ENCODE data around the gene C19orf33. TPM values are rescaled to one million over a fixed set of nuclear protein-coding genes. Genes with fewer than 3 reads are reported as not detected.
A peak's percentile ranks its signal among the peaks of the same experiment; 100 is the strongest.

The C19orf33 gene
- total RNA-seq, 1 experiment from 2014 or later, result 16.1 TPM

DNA sequence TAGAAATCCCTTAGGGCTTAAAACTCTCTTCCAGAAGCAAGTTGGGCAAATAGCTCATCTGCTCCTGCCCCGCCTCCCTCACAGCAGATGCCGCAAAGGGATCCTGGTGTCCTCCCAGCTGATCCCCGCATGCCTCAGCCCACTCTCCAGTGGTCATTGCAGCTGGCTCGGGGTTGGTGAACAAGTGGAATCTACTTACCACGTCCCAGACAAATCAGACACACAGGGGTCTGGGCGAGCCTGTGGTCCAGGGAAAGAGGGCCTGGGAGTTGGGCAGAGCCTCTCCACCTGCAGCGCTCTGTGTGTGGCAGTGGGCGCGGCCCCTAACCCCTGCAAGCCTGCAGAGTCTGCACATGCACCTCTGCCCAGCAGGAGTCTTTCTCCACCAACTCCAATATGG, 10.8 kb upstream of the C19orf33 start (continued):
- TF ChIP-seq, protein P1, sequence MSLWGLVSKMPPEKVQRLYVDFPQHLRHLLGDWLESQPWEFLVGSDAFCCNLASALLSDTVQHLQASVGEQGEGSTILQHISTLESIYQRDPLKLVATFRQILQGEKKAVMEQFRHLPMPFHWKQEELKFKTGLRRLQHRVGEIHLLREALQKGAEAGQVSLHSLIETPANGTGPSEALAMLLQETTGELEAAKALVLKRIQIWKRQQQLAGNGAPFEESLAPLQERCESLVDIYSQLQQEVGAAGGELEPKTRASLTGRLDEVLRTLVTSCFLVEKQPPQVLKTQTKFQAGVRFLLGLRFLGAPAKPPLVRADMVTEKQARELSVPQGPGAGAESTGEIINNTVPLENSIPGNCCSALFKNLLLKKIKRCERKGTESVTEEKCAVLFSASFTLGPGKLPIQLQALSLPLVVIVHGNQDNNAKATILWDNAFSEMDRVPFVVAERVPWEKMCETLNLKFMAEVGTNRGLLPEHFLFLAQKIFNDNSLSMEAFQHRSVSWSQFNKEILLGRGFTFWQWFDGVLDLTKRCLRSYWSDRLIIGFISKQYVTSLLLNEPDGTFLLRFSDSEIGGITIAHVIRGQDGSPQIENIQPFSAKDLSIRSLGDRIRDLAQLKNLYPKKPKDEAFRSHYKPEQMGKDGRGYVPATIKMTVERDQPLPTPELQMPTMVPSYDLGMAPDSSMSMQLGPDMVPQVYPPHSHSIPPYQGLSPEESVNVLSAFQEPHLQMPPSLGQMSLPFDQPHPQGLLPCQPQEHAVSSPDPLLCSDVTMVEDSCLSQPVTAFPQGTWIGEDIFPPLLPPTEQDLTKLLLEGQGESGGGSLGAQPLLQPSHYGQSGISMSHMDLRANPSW (CRISPR knock-in tag; conservative IDR thresholded peaks at IDR 0.05; ENCODE audit: low read depth), result no peak
- TF ChIP-seq, protein P2, sequence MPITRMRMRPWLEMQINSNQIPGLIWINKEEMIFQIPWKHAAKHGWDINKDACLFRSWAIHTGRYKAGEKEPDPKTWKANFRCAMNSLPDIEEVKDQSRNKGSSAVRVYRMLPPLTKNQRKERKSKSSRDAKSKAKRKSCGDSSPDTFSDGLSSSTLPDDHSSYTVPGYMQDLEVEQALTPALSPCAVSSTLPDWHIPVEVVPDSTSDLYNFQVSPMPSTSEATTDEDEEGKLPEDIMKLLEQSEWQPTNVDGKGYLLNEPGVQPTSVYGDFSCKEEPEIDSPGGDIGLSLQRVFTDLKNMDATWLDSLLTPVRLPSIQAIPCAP (CRISPR knock-in tag; IDR thresholded peaks at IDR 0.05), result no peak
- TF ChIP-seq EMX1 (CRISPR knock-in tag; IDR thresholded peaks at IDR 0.05) (no peak), TP53 (CRISPR knock-in tag; IDR thresholded peaks at IDR 0.05) (no peak)

DNA sequence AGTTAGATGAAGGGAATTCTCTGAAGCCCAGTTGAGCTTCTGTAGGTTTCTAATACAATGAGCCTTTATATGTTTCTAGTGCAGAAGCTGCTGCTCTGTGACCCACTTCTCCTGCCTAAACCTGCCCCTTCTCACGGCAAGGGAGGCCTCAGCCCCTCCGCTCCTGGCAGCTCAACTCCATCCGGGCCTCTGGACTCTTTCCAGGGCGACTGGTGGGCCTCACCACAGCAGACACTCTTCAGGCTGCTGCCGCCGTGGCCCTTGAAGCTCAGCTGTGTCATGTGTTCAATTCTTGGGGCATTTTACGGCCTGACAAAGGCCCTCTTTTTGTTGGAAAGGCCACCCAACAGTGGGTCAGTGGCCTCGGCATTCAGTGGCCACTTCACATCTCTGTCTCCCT, 10.0 kb upstream of the C19orf33 start:
- no peaks in the 10 kb centered on the region; the same call in 1 of the 2 replicates for H3K27me3 Mint-ChIP-seq (ENCODE audit: low read depth)
- H3K4me1 Mint-ChIP-seq, result peaks cover 6% of the 10 kb centered on the region; the same call in 1 of the 2 replicates
- ChIA-PET POLR2A (no interaction called here), CTCF (interaction anchor here (1.0 kb wide), 2 partner anchors 50 to 152 kb away, joined by 3 read pairs; no protein-coding TSS in a partner anchor)
- no peak overlapping the region for H3K4me3 Mint-ChIP-seq
- peaks cover 7% of the 10 kb centered on the region; the same call in 1 of the 2 replicates for H3K9me3 Mint-ChIP-seq
- peaks cover 29% of the 10 kb centered on the region for H3K36me3 Mint-ChIP-seq
- ATAC-seq, result no peak
- TF ChIP-seq, protein P3, sequence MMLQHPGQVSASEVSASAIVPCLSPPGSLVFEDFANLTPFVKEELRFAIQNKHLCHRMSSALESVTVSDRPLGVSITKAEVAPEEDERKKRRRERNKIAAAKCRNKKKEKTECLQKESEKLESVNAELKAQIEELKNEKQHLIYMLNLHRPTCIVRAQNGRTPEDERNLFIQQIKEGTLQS (CRISPR knock-in tag; conservative IDR thresholded peaks at IDR 0.05), result no peak
- TF ChIP-seq, protein P4, sequence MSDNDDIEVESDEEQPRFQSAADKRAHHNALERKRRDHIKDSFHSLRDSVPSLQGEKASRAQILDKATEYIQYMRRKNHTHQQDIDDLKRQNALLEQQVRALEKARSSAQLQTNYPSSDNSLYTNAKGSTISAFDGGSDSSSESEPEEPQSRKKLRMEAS (CRISPR knock-in tag; IDR thresholded peaks at IDR 0.05), result no peak
- TF ChIP-seq ZNF317 (CRISPR knock-in tag; IDR thresholded peaks at IDR 0.05; ENCODE audit: borderline replicate concordance, low read depth) (no peak), ZBTB21 (CRISPR knock-in tag; IDR thresholded peaks at IDR 0.05; ENCODE audit: borderline replicate concordance) (no peak), FOXK1 (CRISPR knock-in tag; IDR thresholded peaks at IDR 0.05) (no peak), ZNF232 (CRISPR knock-in tag; IDR thresholded peaks at IDR 0.05) (no peak)
- TF ChIP-seq, protein P5, sequence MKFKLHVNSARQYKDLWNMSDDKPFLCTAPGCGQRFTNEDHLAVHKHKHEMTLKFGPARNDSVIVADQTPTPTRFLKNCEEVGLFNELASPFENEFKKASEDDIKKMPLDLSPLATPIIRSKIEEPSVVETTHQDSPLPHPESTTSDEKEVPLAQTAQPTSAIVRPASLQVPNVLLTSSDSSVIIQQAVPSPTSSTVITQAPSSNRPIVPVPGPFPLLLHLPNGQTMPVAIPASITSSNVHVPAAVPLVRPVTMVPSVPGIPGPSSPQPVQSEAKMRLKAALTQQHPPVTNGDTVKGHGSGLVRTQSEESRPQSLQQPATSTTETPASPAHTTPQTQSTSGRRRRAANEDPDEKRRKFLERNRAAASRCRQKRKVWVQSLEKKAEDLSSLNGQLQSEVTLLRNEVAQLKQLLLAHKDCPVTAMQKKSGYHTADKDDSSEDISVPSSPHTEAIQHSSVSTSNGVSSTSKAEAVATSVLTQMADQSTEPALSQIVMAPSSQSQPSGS (CRISPR knock-in tag; IDR thresholded peaks at IDR 0.05; ENCODE audit: borderline replicate concordance, low read depth), result no peak
- peak overlapping the region; percentile 41; the same call in 1 of the 2 replicates for H3K27ac Mint-ChIP-seq
- no peak for DNase-seq (ENCODE audit: low spot score)

DNA sequence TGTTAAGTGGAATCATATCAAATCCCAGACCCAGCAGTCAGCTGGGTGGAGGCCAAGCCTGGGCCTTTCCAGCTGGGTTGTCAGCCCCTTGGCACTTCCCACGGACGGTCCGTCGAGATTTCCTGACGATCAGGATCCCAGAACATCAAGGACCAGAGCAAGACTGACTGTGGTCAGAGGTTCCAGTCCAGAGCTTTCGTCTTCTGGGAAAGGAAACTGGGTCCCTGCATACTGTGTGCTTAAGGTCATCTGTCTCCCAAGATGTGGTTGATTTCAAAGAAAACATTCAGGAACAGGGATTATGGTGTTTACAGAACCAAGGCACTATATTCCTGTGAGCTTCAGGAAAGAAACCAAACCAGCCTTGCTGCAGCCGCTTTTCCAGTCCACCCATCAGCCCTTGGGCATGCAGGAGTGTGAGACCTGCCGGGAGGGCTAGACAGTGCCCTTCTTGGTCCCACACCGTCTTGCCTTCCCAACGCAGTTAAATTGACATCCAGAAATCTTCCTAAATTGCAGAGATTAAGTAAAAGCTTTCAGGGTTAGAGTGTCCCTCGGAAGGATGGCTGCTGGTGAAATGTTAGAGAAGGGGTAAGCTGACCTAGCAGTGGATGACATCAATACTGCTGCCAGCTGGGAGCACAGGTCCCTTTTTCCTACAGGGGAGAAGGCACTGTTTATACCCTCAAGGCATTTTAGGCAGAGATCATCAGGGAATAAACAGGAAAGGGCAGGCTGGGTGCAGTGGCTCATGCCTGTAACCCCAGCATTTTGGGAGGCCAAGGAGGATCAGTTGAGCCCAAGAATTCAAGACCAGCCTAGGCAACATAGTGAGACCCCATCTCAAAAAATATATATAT, 5.0 kb upstream of the C19orf33 start:
- Mint-ChIP-seq H3K9me3 (peaks cover 7% of the 10 kb centered on the region; the same call in 1 of the 2 replicates), H3K4me1 (peaks cover 18% of the 10 kb centered on the region), H3K27ac (no peak overlapping the region), H3K36me3 (no peaks in the 10 kb centered on the region), H3K27me3 (ENCODE audit: low read depth) (peaks cover 4% of the 10 kb centered on the region), H3K4me3 (no peak overlapping the region)
- ATAC-seq, result no peak
- POLR2A ChIA-PET, result no interaction called here
- no peak for DNase-seq (ENCODE audit: low spot score)
- CTCF ChIA-PET, result interaction anchor here (0.6 to 1.0 kb wide), 2 partner anchors 22 to 94 kb away, joined by 3 read pairs; no protein-coding TSS in a partner anchor
- TF ChIP-seq TP53 (CRISPR knock-in tag; IDR thresholded peaks at IDR 0.05), result no peak
- TF ChIP-seq, protein P6, sequence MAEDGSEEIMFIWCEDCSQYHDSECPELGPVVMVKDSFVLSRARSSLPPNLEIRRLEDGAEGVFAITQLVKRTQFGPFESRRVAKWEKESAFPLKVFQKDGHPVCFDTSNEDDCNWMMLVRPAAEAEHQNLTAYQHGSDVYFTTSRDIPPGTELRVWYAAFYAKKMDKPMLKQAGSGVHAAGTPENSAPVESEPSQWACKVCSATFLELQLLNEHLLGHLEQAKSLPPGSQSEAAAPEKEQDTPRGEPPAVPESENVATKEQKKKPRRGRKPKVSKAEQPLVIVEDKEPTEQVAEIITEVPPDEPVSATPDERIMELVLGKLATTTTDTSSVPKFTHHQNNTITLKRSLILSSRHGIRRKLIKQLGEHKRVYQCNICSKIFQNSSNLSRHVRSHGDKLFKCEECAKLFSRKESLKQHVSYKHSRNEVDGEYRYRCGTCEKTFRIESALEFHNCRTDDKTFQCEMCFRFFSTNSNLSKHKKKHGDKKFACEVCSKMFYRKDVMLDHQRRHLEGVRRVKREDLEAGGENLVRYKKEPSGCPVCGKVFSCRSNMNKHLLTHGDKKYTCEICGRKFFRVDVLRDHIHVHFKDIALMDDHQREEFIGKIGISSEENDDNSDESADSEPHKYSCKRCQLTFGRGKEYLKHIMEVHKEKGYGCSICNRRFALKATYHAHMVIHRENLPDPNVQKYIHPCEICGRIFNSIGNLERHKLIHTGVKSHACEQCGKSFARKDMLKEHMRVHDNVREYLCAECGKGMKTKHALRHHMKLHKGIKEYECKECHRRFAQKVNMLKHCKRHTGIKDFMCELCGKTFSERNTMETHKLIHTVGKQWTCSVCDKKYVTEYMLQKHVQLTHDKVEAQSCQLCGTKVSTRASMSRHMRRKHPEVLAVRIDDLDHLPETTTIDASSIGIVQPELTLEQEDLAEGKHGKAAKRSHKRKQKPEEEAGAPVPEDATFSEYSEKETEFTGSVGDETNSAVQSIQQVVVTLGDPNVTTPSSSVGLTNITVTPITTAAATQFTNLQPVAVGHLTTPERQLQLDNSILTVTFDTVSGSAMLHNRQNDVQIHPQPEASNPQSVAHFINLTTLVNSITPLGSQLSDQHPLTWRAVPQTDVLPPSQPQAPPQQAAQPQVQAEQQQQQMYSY (CRISPR knock-in tag; IDR thresholded peaks at IDR 0.05), result no peak
